ENCODE measurements around the gene PIP5K1A.

PIP5K1A gene

GRCh38 chr1:151290709-151291303 lies 92.5 kb downstream of the PIP5K1A start:
- no peak for DNase-seq

- DNase-seq: no peak
These were observed 94.1 kb downstream of the PIP5K1A start for GRCh38 chr1:151292207-151293030.

DNA sequence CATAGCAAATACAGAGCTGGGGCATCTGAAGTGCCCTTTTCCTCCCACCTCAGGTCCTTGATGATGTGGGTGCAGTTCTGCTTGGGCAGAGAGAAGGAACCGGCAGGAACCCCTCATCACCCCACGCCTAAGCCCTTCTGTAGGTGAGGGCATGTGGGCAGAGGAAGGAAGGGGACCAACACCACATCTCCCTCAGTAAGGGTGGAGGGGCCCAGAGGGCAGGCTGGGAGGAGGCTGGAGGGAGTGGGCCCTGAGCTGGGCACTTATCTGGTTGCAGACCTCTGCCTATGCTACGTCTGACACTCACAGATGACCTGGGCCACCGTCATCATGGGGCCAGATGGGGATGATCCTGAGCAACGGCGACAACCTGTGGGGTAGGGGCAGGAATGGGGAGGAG lies 94.7 kb downstream of the PIP5K1A start:
- DNase-seq: no peak

DNA sequence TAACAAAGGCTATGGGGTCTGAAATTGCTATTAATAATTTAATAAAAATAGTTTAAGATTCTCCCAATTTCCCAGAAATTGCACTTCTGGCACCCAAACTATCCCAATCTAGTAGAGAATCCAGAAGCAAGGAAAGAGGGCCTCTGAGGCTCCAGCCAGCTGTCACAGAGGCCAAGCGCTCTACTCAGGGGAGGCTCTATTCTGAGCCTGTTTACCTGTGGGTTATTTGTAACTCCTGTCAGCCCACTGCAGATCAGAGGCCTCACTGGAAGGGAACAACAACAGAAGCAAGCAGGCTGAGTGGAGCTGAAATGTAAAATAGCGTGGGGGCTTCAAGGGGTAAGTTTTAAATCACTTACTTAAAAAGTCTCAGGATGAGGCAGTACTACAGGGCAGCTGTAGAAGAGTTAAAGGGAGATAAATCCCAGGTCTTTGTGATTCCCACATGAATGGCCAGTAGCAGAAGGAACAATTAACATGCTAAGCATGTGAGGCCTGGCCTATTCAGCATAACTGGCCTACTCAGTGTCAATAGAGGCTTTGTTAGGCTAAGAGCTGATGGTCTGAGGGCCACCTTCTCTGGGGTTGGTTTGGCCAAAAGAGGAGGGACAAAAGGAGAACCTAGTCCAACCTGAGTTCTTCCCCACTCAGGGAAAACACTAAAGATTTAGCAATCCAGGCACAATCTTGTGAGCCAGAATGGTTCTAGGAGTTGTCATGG lies 96.5 kb downstream of the PIP5K1A start:
- DNase-seq: no peak

Data from NCI-H446 (cell line).